Lung (tissue), 12 donors: ENCODE measurements around the gene NME5. TPM values are rescaled to one million over a fixed set of nuclear protein-coding genes. Genes with fewer than 3 reads are reported as not detected.

Experiments
- ATAC-seq: fragments of 200-7000 bp; cut with Tn5 transposase; one replicate; pipeline ENCODE4 v1.9.1; 2020; ENCODE audit warnings: moderate number of reproducible peaks; ENCODE audit not compliant: insufficient read depth, low FRiP score
- DNase-seq, 3 donors: peaks; one replicate each; pipeline ENCODE4 v3.0.0-alpha.2; 2013 to 2017
- H3K27ac ChIP-seq, 2 donors: one replicate each; pipeline ENCODE4 v1.5.1; 2013; ENCODE audit warnings: mild to moderate bottlenecking in 2 of 2, moderate library complexity in 2 of 2, control low read depth in 1 of 2, inconsistent platforms in 1 of 2, low read depth in 1 of 2, low read length in 1 of 2
- H3K27me3 ChIP-seq, 3 donors: one replicate each; pipeline ENCODE4 v1.5.1; 2013; ENCODE audit warnings: low read length in 2 of 3; ENCODE audit not compliant: control insufficient read depth in 3 of 3, insufficient read depth in 3 of 3
- H3K36me3 ChIP-seq, 4 donors: one replicate each; pipeline ENCODE4 v1.5.1; 2013; ENCODE audit warnings: low read length in 4 of 4, mild to moderate bottlenecking in 1 of 4, moderate library complexity in 1 of 4; ENCODE audit not compliant: control insufficient read depth in 4 of 4, insufficient read depth in 4 of 4
- H3K4me1 ChIP-seq, 5 donors: one replicate each; pipeline ENCODE4 v1.5.1; 2013; ENCODE audit warnings: low read length in 5 of 5, mild to moderate bottlenecking in 2 of 5, moderate library complexity in 1 of 5; ENCODE audit not compliant: control insufficient read depth in 5 of 5, insufficient read depth in 5 of 5
- H3K4me3 ChIP-seq: one replicate; pipeline ENCODE4 v1.5.1; 2013; ENCODE audit warnings: mild to moderate bottlenecking, control low read depth, moderate library complexity
- H3K9ac ChIP-seq, 2 donors: one replicate each; pipeline ENCODE4 v1.5.1; 2013; ENCODE audit warnings: low read length in 2 of 2, control low read depth in 1 of 2; ENCODE audit not compliant: insufficient read depth in 1 of 2
- H3K9me3 ChIP-seq, 4 donors: one replicate each; pipeline ENCODE4 v1.5.1; 2013; ENCODE audit warnings: low read length in 3 of 4, mild to moderate bottlenecking in 1 of 4, moderate library complexity in 1 of 4; ENCODE audit not compliant: control insufficient read depth in 4 of 4, insufficient read depth in 3 of 4
- CTCF ChIP-seq: IDR thresholded peaks from 2 replicates; pipeline ENCODE4 v1.5.1; 2012; ENCODE audit warnings: mild to moderate bottlenecking; ENCODE audit errors: control extremely low read depth, extremely low read depth
- WGBS, 2 donors: extraction: QIAGEN DNeasy Blood & Tissue Kit; methylation state at CpG; one replicate each; pipeline ENCODE4 v1.1.7; 2013; 5-methylcytosine and 5-hydroxymethylcytosine counted together
- polyA plus RNA-seq, 2 donors: library from polyadenylated mRNA; stranded (reverse); fragments of 200-250 nt; gene quantifications; one replicate each; pipeline ENCODE4 v1.2.1, GENCODE V29; 2013
- total RNA-seq, 2 donors: library from RNA; depleted of rRNA in 1 of 2; stranded (reverse); fragments of >200 nt in 1 of 2; gene quantifications; one replicate each; pipeline ENCODE4 v1.2.1, GENCODE V29; 2014 to 2021
- donor health status: control.
- donor health status: control.
- donor health status: Bipolar disorder and iron deficiency.
- donor health status: healthy.
- donor health status: DM: yes; HTN: yes; CAD: no.

The NME5 gene
- total and polyA plus RNA-seq, 4 donors = 9.6 to 15.8 (median 12.9) TPM

GRCh38 chr5:138115254-138115653 is 24.0 kb downstream of the NME5 start:
- Histone ChIP-seq H3K4me3 (no peak overlapping the region), H3K4me1 (peaks cover 0 to 5% (median 0%) of the 10 kb centered on the region in 5 donors), H3K27me3 (no peaks in the 10 kb centered on the region), H3K9me3 (no peaks in the 10 kb centered on the region), H3K9ac (no peak overlapping the region), H3K36me3 (no peaks in the 10 kb centered on the region), H3K27ac (no peak overlapping the region)
- TF ChIP-seq CTCF = no peak
- ATAC-seq = no peak
- DNase-seq = no peak

GRCh38 chr5:138111937-138112336 is 27.3 kb downstream of the NME5 start:
- no peak overlapping the region for H3K9ac ChIP-seq
- no peaks in the 10 kb centered on the region for H3K9me3 ChIP-seq
- no peak for ATAC-seq
- H3K4me1 ChIP-seq = peaks cover 0 to 15% (median 0%) of the 10 kb centered on the region in 5 donors
- no peaks in the 10 kb centered on the region for H3K36me3 ChIP-seq
- H3K4me3 ChIP-seq = no peak overlapping the region
- H3K27me3 ChIP-seq = no peaks in the 10 kb centered on the region
- no peak overlapping the region for H3K27ac ChIP-seq
- 20 to 26% methylated on average over 1 of the region's 1 CpG for WGBS, 2 donors
- DNase-seq = no peak
- no peak for TF ChIP-seq CTCF

- ATAC-seq (no peak), DNase-seq (no peak)
- Histone ChIP-seq H3K4me3 (no peak overlapping the region), H3K9ac (no peak overlapping the region), H3K27ac (no peak overlapping the region), H3K36me3 (no peaks in the 10 kb centered on the region), H3K27me3 (no peaks in the 10 kb centered on the region), H3K9me3 (no peaks in the 10 kb centered on the region), H3K4me1 (peaks cover 0 to 15% (median 0%) of the 10 kb centered on the region in 5 donors)
- WGBS, 2 donors = 77 to 85% methylated on average over 4 of the region's 4 CpGs
- TF ChIP-seq CTCF = no peak
Observed at GRCh38 chr5:138111181-138111580, 28.0 kb downstream of the NME5 start.

DNA sequence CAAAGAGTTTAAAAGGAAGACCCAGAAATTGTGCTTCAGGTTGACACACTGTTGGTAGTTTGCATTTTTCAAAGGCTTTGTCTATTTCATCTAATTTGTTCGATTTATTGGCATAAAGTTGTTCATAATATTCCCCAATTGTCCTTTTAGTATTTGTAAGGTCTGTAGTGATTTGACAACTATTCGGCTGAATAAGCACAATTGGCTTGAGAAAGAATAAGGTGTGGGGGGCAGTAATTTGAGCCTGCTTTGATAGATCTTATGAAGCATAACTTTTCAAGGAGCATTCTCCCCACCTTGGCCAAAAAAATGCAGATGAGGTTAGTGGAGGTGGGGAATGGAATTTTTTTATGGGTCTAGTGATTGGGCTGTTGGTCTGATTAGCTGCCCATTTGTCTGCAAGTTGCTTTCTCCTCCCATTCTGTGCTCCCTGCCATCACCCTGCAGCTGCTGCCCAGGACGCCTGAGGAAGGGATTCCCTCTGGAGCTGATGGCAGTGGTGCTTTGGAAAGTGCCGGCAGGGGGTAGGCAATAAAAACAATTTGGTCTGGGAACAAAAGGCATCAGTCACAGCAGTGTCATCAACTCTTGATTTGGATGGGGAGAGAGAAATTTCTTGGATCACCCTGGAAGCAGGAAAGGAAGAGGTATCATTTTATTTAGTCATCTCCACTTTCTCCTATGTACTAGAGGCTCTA is 28.8 kb downstream of the NME5 start:
- DNase-seq = no peak
- no peak for ATAC-seq
- Histone ChIP-seq H3K9me3 (no peaks in the 10 kb centered on the region), H3K4me3 (no peak overlapping the region), H3K27ac (no peak overlapping the region), H3K4me1 (peaks cover 0 to 15% (median 0%) of the 10 kb centered on the region in 5 donors), H3K9ac (no peak overlapping the region), H3K27me3 (no peaks in the 10 kb centered on the region), H3K36me3 (no peaks in the 10 kb centered on the region)
- TF ChIP-seq CTCF = no peak
- 59 to 80% methylated on average over 4 of the region's 4 CpGs for WGBS, 2 donors
